Stomach (tissue), 4 donors: ENCODE results near the gene GTPBP4.

ENCODE experiments used
- EP300 ChIP-seq: sonication (generic); formaldehyde crosslinking; IDR thresholded peaks from one replicate; pipeline ENCODE4 v1.6.1; 2017; ENCODE audit warnings: antibody characterized with exemption
- TF ChIP-seq, protein P1 (sequence below), 7 experiments: fragments of 450-650 bp in 4 of 7; fragments of 200-600 bp in 3 of 7; sonication (generic) in 3 of 7; IDR thresholded peaks; one replicate each; pipeline ENCODE4 v1.5.1; 2016 to 2019; ENCODE audit warnings: antibody characterized with exemption in 7 of 7, control low read depth in 2 of 7, mild to moderate bottlenecking in 1 of 7

DNA sequence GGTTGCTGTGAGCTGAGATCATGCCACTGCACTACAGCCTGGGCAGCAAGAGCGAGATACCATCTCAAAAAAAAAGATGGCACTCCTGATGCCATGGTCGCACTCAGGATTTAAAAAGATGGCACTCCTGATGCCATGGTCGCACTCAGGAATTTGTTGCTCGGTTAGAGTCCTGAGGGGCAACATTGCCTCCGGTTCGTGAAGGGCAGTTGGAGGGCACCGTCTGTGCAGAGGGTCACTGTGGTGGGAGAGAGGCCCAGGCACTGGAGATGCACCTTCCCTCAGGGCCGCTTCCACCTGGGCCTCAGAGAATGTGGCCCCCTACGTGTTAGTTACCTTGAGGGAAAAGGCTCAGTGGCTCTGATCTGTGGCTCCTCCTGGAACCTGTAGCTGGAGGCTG is 18.3 kb downstream of the GTPBP4 start:
- TF ChIP-seq, protein P1, sequence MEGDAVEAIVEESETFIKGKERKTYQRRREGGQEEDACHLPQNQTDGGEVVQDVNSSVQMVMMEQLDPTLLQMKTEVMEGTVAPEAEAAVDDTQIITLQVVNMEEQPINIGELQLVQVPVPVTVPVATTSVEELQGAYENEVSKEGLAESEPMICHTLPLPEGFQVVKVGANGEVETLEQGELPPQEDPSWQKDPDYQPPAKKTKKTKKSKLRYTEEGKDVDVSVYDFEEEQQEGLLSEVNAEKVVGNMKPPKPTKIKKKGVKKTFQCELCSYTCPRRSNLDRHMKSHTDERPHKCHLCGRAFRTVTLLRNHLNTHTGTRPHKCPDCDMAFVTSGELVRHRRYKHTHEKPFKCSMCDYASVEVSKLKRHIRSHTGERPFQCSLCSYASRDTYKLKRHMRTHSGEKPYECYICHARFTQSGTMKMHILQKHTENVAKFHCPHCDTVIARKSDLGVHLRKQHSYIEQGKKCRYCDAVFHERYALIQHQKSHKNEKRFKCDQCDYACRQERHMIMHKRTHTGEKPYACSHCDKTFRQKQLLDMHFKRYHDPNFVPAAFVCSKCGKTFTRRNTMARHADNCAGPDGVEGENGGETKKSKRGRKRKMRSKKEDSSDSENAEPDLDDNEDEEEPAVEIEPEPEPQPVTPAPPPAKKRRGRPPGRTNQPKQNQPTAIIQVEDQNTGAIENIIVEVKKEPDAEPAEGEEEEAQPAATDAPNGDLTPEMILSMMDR (IDR thresholded peaks at IDR 0.05): no peak
- no peak for TF ChIP-seq EP300
